A673 (cell line): Measurements from ENCODE around the gene CTRL. TPM values are rescaled to one million over a fixed set of nuclear protein-coding genes. Genes with fewer than 3 reads are reported as not detected.
"Not testable (repeated sequence)": the region's sequence is repeated elsewhere in the genome, so short reads cannot be mapped to it uniquely, and the experiment has no call there.

Experiments used
- BruUV-seq: library from RNA; stranded (reverse); fragments of 400-500 nt; replicated peaks from 2 replicates; lab custom pipeline; 2021; lab: Mats Ljungman, UMichigan
- CTCF ChIA-PET: fragments of 300-600 bp; sonication (Branson Sonifier 250); formaldehyde crosslinking; loops from one replicate; lab custom pipeline; 2022; ENCODE audit warnings: antibody characterized with exemption; lab: Charles Lee
- POLR2A ChIA-PET: fragments of 300-600 bp; sonication (Branson Sonifier 250); formaldehyde crosslinking; loops from one replicate; lab custom pipeline; 2022; ENCODE audit warnings: antibody characterized with exemption; ENCODE audit not compliant: low non-redundant PET; lab: Charles Lee
- DNase-seq: peaks from one replicate; pipeline ENCODE4 v3.0.0-alpha.2; 2015; ENCODE audit warnings: low spot score
- H3K27ac ChIP-seq: fragments of 200-600 bp; sonication (generic); 2 replicates; pipeline ENCODE4 v1.5.1; 2016; ENCODE audit warnings: mixed run types, low read depth, mild to moderate bottlenecking, mixed read lengths, antibody characterized with exemption, low read length; ENCODE audit not compliant: poor library complexity, severe bottlenecking
- H3K27me3 ChIP-seq: fragments of 200-600 bp; sonication (generic); replicated peaks from 2 replicates; pipeline ENCODE4 v1.6.1; 2017; ENCODE audit warnings: mixed run types, low read depth, mild to moderate bottlenecking, mixed read lengths, antibody characterized with exemption, low read length; ENCODE audit not compliant: insufficient read depth, poor library complexity
- H3K36me3 ChIP-seq: fragments of 200-600 bp; sonication (generic); 2 replicates; pipeline ENCODE4 v1.6.1; 2016; ENCODE audit warnings: mixed run types, mild to moderate bottlenecking, mixed read lengths, antibody characterized with exemption, low read length; ENCODE audit not compliant: insufficient read depth, poor library complexity, severe bottlenecking
- H3K4me1 ChIP-seq: fragments of 200-600 bp; sonication (generic); 2 replicates; pipeline ENCODE4 v1.6.1; 2017; ENCODE audit warnings: mixed run types, mild to moderate bottlenecking, mixed read lengths, antibody characterized with exemption, low read length; ENCODE audit not compliant: insufficient read depth, poor library complexity, severe bottlenecking
- H3K4me3 ChIP-seq: fragments of 200-600 bp; sonication (generic); 2 replicates; pipeline ENCODE4 v1.5.1; 2016; ENCODE audit warnings: low read depth, mixed run types, mild to moderate bottlenecking, mixed read lengths, low read length; ENCODE audit not compliant: poor library complexity, severe bottlenecking
- H3K9me3 ChIP-seq: fragments of 200-600 bp; sonication (generic); 2 replicates; pipeline ENCODE4 v1.6.1; 2016; ENCODE audit warnings: mixed run types, low read depth, mild to moderate bottlenecking, mixed read lengths, antibody characterized with exemption, low read length; ENCODE audit not compliant: poor library complexity, severe bottlenecking
- CTCF ChIP-seq: fragments of 300-800, 200-600 bp; sonication (generic); conservative IDR thresholded peaks from 2 replicates; pipeline ENCODE4 v1.5.1; 2017; ENCODE audit warnings: low read depth, mild to moderate bottlenecking, antibody characterized with exemption, low read length, moderate library complexity, mixed read lengths
- EZH2 ChIP-seq: fragments of 200-600 bp; sonication (generic); IDR thresholded peaks from 2 replicates; pipeline ENCODE4 v1.6.1; 2017; ENCODE audit warnings: borderline replicate concordance, low read depth, mild to moderate bottlenecking, mixed read lengths, antibody characterized with exemption, low read length; ENCODE audit not compliant: poor library complexity, severe bottlenecking
- intact Hi-C: fragments of 100-400 bp; cut with micrococcal nuclease; formaldehyde crosslinking; loops from one replicate; pipeline ENCODE4 v1.10.0; 2022; ENCODE audit not compliant: unreplicated experiment
- total RNA-seq: library from RNA; stranded (reverse); gene quantifications from 2 replicates; pipeline ENCODE4 v1.2.3, GENCODE V29; 2021

The CTRL gene
- total RNA-seq, 1 experiment from 2014 or later: 2.9 TPM

GRCh38 chr16:67975321-67976105 is 43.9 kb upstream of the CTRL start:
- no TSS peak for BruUV-seq
- no peaks in the 10 kb centered on the region for H3K27me3 ChIP-seq
- no peaks in the 10 kb centered on the region for H3K36me3 ChIP-seq
- H3K4me1 ChIP-seq: no peaks in the 10 kb centered on the region
- no peak overlapping the region for H3K27ac ChIP-seq
- ChIA-PET POLR2A (no interaction called here), CTCF (no interaction called here)
- intact Hi-C loops: no loop called here
- H3K9me3 ChIP-seq: no peaks in the 10 kb centered on the region
- no peak for TF ChIP-seq EZH2
- TF ChIP-seq CTCF: no peak
- DNase-seq: no peak
- H3K4me3 ChIP-seq: no peak overlapping the region

- H3K27me3 ChIP-seq, H3K4me1 ChIP-seq, BruUV-seq, DNase-seq, H3K36me3 ChIP-seq, H3K4me3 ChIP-seq, CTCF ChIA-PET, POLR2A ChIA-PET, H3K27ac ChIP-seq, intact Hi-C loops, H3K9me3 ChIP-seq: not testable (repeated sequence)
Measured at GRCh38 chr16:67972285-67972684, 40.6 kb upstream of the CTRL start.

DNA sequence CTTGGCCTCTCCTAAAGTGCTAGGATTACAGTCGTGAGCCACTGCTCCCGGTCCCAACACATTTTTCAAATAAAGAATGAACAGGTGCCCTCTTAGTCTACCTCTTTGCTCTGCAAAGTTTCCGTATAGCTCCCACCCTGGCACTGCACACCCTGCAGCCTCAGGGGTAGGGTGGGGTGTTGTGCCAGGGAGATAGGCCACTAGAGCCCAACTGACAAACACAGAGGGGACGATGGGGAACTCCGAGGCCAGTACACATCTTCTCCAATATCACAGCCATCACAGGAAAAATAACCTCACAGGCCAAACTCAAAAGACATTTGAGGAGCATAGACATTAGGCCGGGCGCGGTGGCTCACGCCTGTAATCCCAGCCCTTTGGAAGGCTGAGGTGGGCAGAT is 39.4 kb upstream of the CTRL start:
- no peak for TF ChIP-seq CTCF
- no peak for TF ChIP-seq EZH2
- peaks cover 19% of the 10 kb centered on the region for H3K4me1 ChIP-seq
- H3K9me3 ChIP-seq: no peaks in the 10 kb centered on the region
- BruUV-seq: no TSS peak
- CTCF ChIA-PET: no interaction called here
- H3K27ac ChIP-seq: no peak overlapping the region
- no peaks in the 10 kb centered on the region for H3K27me3 ChIP-seq
- no peak for DNase-seq
- intact Hi-C loops: no loop called here
- POLR2A ChIA-PET: no interaction called here
- H3K36me3 ChIP-seq: no peaks in the 10 kb centered on the region
- H3K4me3 ChIP-seq: no peak overlapping the region
